ENCODE measurements around the gene MACC1.

- no peak for TF ChIP-seq GLI4 (CRISPR knock-in tag; IDR thresholded peaks at IDR 0.05; ENCODE audit: borderline replicate concordance)
- TF ChIP-seq GABPA (IDR thresholded peaks at IDR 0.05; ENCODE audit: low read depth, low read length): no peak
- no peak for TF ChIP-seq GABPA (CRISPR knock-in tag; IDR thresholded peaks at IDR 0.05; ENCODE audit: low read depth)
- no peak for TF ChIP-seq SIN3A (IDR thresholded peaks at IDR 0.05; ENCODE audit: borderline replicate concordance, low read depth, low read length)
- TF ChIP-seq PLSCR1 (CRISPR knock-in tag; IDR thresholded peaks at IDR 0.05; ENCODE audit: borderline replicate concordance): no peak
- no peak for TF ChIP-seq ZNF546 (CRISPR knock-in tag; conservative IDR thresholded peaks at IDR 0.05)
- TF ChIP-seq TRIM24 (CRISPR knock-in tag; IDR thresholded peaks at IDR 0.05): no peak
- no peak for TF ChIP-seq MYNN (CRISPR knock-in tag; IDR thresholded peaks at IDR 0.05; ENCODE audit: low read depth)
- TF ChIP-seq CTCF (CRISPR knock-in tag; IDR thresholded peaks at IDR 0.05): no peak
- no peak for TF ChIP-seq ARID4A (CRISPR knock-in tag; IDR thresholded peaks at IDR 0.05; ENCODE audit: borderline replicate concordance)
- no peak for TF ChIP-seq PCBP1 (IDR thresholded peaks at IDR 0.05; ENCODE audit: borderline replicate concordance, low read depth, low read length)
- no peak for TF ChIP-seq STAG1 (CRISPR knock-in tag; IDR thresholded peaks at IDR 0.05)
- TF ChIP-seq POLR2AphosphoS5 (IDR thresholded peaks at IDR 0.05; ENCODE audit: low read depth, low read length): no peak
- no peak for TF ChIP-seq FOXA1 (IDR thresholded peaks at IDR 0.05)
- TF ChIP-seq FOXA1 (CRISPR knock-in tag; IDR thresholded peaks at IDR 0.05): no peak
- TF ChIP-seq ZNF24 (IDR thresholded peaks at IDR 0.05): no peak
These were observed 2.1 kb downstream of the MACC1 start for GRCh38 chr7:20214921-20215669.
